B cell (primary cell): ENCODE data around the gene CDK5RAP1. TPM values are rescaled to one million over a fixed set of nuclear protein-coding genes. Genes with fewer than 3 reads are reported as not detected.

Experiments
- ATAC-seq: fragments of 200-7000 bp; cut with Tn5 transposase; one replicate; pipeline ENCODE4 v1.10.0; 2021; ENCODE audit warnings: low read depth, mild to moderate bottlenecking, moderate number of reproducible peaks, moderate library complexity
- CTCF ChIA-PET: fragments of 350-600 bp; sonication (Branson Sonifier 250); formaldehyde crosslinking; loops from one replicate; lab custom pipeline; 2021; ENCODE audit warnings: antibody characterized with exemption, inconsistent platforms; lab: Charles Lee
- POLR2A ChIA-PET: fragments of 350-600 bp; sonication (Branson Sonifier 250); formaldehyde crosslinking; loops from one replicate; lab custom pipeline; 2021; ENCODE audit warnings: antibody characterized with exemption; lab: Charles Lee
- DNase-seq: peaks from one replicate; pipeline ENCODE4 v3.0.0; 2013
- H2AFZ ChIP-seq: 2 replicates; pipeline ENCODE4 v1.6.1; 2012; ENCODE audit warnings: mild to moderate bottlenecking, low read depth, low read length; ENCODE audit not compliant: insufficient read depth, poor library complexity, severe bottlenecking
- H3K27ac ChIP-seq, 2 donors: 1 replicate in 1 of 2; 2 replicates in 1 of 2; pipeline ENCODE4 v1.5.1; 2012 to 2013; ENCODE audit warnings: low read length in 2 of 2, mild to moderate bottlenecking in 2 of 2, moderate library complexity in 1 of 2
- H3K27me3 ChIP-seq, 4 experiments: fragments of 200-600 bp in 1 of 4; sonication (generic) in 1 of 4; replicated peaks in 1 of 4; 1 replicate in 2 of 4; 2 replicates in 2 of 4; pipeline versions ENCODE4 v1.6.1 to v1.7.0; 2013 to 2016; ENCODE audit warnings: low read length in 3 of 4, mild to moderate bottlenecking in 2 of 4, mixed read lengths in 1 of 4, moderate library complexity in 1 of 4; ENCODE audit not compliant: insufficient read depth in 4 of 4, control insufficient read depth in 3 of 4; ENCODE audit errors: control extremely low read depth in 1 of 4
- H3K36me3 ChIP-seq, 2 experiments: replicated peaks in 1 of 2; 1 replicate in 1 of 2; 2 replicates in 1 of 2; pipeline versions ENCODE4 v1.6.1 to v1.7.1; 2013; ENCODE audit warnings: low read length in 1 of 2; ENCODE audit not compliant: insufficient read depth in 2 of 2, control insufficient read depth in 1 of 2; ENCODE audit errors: control extremely low read depth in 1 of 2, extremely low read depth in 1 of 2
- H3K4me1 ChIP-seq, 2 donors: fragments of 200-600 bp in 1 of 2; sonication (generic) in 1 of 2; 1 replicate in 1 of 2; 2 replicates in 1 of 2; pipeline versions ENCODE4 v1.5.1 to v1.6.1; 2013 to 2017; ENCODE audit warnings: low read length in 2 of 2; ENCODE audit not compliant: control insufficient read depth in 2 of 2, insufficient read depth in 2 of 2
- H3K4me2 ChIP-seq: replicated peaks from 2 replicates; pipeline ENCODE3; 2012; ENCODE audit warnings: mild to moderate bottlenecking, low read depth, low read length; ENCODE audit not compliant: poor library complexity, severe bottlenecking
- H3K4me3 ChIP-seq, 5 experiments: fragments of 200-600 bp in 1 of 5; sonication (generic) in 1 of 5; 1 replicate in 3 of 5; 2 replicates in 2 of 5; pipeline versions ENCODE4 v1.5.1 to v1.7.0; 2011 to 2016; ENCODE audit warnings: low read length in 4 of 5, mild to moderate bottlenecking in 4 of 5, low read depth in 2 of 5, control low read depth in 1 of 5, moderate library complexity in 1 of 5; ENCODE audit not compliant: insufficient read depth in 1 of 5; ENCODE audit errors: control extremely low read depth in 1 of 5, extremely low read depth in 1 of 5
- H3K79me2 ChIP-seq: fragments of 200-600 bp; sonication (generic); one replicate; pipeline ENCODE4 v1.6.0; 2016; ENCODE audit warnings: low read length; ENCODE audit not compliant: control insufficient read depth, insufficient read depth
- H3K9ac ChIP-seq: fragments of 200-600 bp; sonication (generic); 2 replicates; pipeline ENCODE4 v1.6.1; 2017; ENCODE audit warnings: mild to moderate bottlenecking, low read length, moderate library complexity
- H3K9me3 ChIP-seq, 3 donors: one replicate each; pipeline versions ENCODE4 v1.6.1 to v1.7.1; 2013; ENCODE audit warnings: low read length in 2 of 3; ENCODE audit not compliant: control insufficient read depth in 2 of 3, insufficient read depth in 1 of 3; ENCODE audit errors: control extremely low read depth in 1 of 3
- H4K20me1 ChIP-seq: 2 replicates; pipeline ENCODE4 v1.6.0; 2012; ENCODE audit warnings: mild to moderate bottlenecking, low read length; ENCODE audit not compliant: insufficient read depth, control insufficient read depth, poor library complexity, severe bottlenecking
- H3K27ac Mint-ChIP-seq: one replicate; pipeline ENCODE4 v1.8.0; 2021; ENCODE audit warnings: mixed read lengths
- H3K27me3 Mint-ChIP-seq: one replicate; pipeline ENCODE4 v1.8.0; 2021; ENCODE audit warnings: mixed read lengths
- H3K4me1 Mint-ChIP-seq: one replicate; pipeline ENCODE4 v1.8.0; 2021; ENCODE audit warnings: mixed read lengths
- H3K4me3 Mint-ChIP-seq: one replicate; pipeline ENCODE4 v1.8.0; 2021; ENCODE audit warnings: mixed read lengths
- H3K9me3 Mint-ChIP-seq: one replicate; pipeline ENCODE4 v1.8.0; 2022; ENCODE audit warnings: mixed read lengths; ENCODE audit not compliant: insufficient read depth
- CTCF ChIP-seq: fragments of 200-600 bp; IDR thresholded peaks from one replicate; pipeline ENCODE4 v1.8.0; 2022; ENCODE audit warnings: antibody characterized with exemption, mild to moderate bottlenecking
- EZH2 ChIP-seq: IDR thresholded peaks from 2 replicates; pipeline ENCODE4 v1.6.1; 2012; ENCODE audit warnings: borderline replicate concordance, low read depth, mild to moderate bottlenecking, moderate library complexity, low read length; ENCODE audit not compliant: insufficient read depth, poor library complexity, severe bottlenecking
- WGBS: methylation state at CpG from one replicate; pipeline ENCODE4 v1.1.5; 2013; ENCODE audit warnings: missing lambda C conversion rate; ENCODE audit not compliant: insufficient coverage; 5-methylcytosine and 5-hydroxymethylcytosine counted together
- intact Hi-C: fragments of 100-400 bp; cut with micrococcal nuclease; formaldehyde crosslinking; loops from one replicate; pipeline ENCODE4 v1.10.0; 2022
- polyA plus RNA-seq: library from polyadenylated mRNA; depleted of rRNA; stranded (reverse); fragments of >200 nt; gene quantifications from 2 replicates; pipeline ENCODE4 v1.2.3, GENCODE V29; 2012
- total RNA-seq, 2 donors: library from RNA; stranded (reverse); fragments of 120-200 nt in 1 of 2; gene quantifications; 1 replicate in 1 of 2; 2 replicates in 1 of 2; pipeline versions ENCODE4 v1.2.3 to v1.2.4, GENCODE V29; 2013 to 2022

CDK5RAP1 gene
- total and polyA plus RNA-seq, 2 donors (not counting 1 experiment from before 2014, with no cell fraction given) = 50.4 to 60.5 TPM

GRCh38 chr20:33412484-33412838, 11.1 kb upstream of the CDK5RAP1 start:
- Histone ChIP-seq H2AFZ (no peak overlapping the region), H3K36me3 (no peaks in the 10 kb centered on the region), H3K9me3 (no peaks in the 10 kb centered on the region), H3K4me1 (peaks cover 20 to 28% of the 10 kb centered on the region in 2 donors), H3K79me2 (no peaks in the 10 kb centered on the region), H3K4me2 (no peak overlapping the region), H3K27ac (no peak overlapping the region), H3K27me3 (no peaks in the 10 kb centered on the region), H4K20me1 (no peaks in the 10 kb centered on the region), H3K4me3 (no peak overlapping the region), H3K9ac (no peak overlapping the region)
- no peak for ATAC-seq
- Mint-ChIP-seq H3K4me3 (no peak overlapping the region), H3K9me3 (no peaks in the 10 kb centered on the region), H3K4me1 (peaks cover 34% of the 10 kb centered on the region), H3K27ac (peak overlapping the region; percentile 20), H3K27me3 (no peaks in the 10 kb centered on the region)
- 93% methylated on average over 8 of the region's 8 CpGs for WGBS
- TF ChIP-seq CTCF (no peak), EZH2 (no peak)
- no peak for DNase-seq
- ChIA-PET CTCF (interaction anchor here (0.7 to 3.2 kb wide), 4 partner anchors 12 to 255 kb away, joined by 3 to 9 read pairs (median 4); partner anchors contain the start of genes ACTL10 and CDK5RAP1), POLR2A (interaction anchor here (0.6 kb wide), 1 partner anchor 139 kb away, joined by 4 read pairs; no protein-coding TSS in a partner anchor)
- intact Hi-C loops = no loop called here

- Mint-ChIP-seq H3K27ac (peak overlapping the region; percentile 82), H3K9me3 (no peaks in the 10 kb centered on the region), H3K4me1 (peaks cover 40% of the 10 kb centered on the region), H3K4me3 (no peak overlapping the region), H3K27me3 (no peaks in the 10 kb centered on the region)
- Histone ChIP-seq H3K79me2 (no peaks in the 10 kb centered on the region), H3K27me3 (no peaks in the 10 kb centered on the region), H3K36me3 (no peaks in the 10 kb centered on the region), H2AFZ (no peak overlapping the region), H4K20me1 (no peaks in the 10 kb centered on the region), H3K4me3 (no peak overlapping the region), H3K9ac (no peak overlapping the region), H3K4me1 (peaks cover 26 to 33% of the 10 kb centered on the region in 2 donors), H3K4me2 (no peak overlapping the region), H3K27ac (peak overlapping the region in 1 of 2 donors; percentile 9), H3K9me3 (no peaks in the 10 kb centered on the region)
- intact Hi-C loops = no loop called here
- POLR2A ChIA-PET = interaction anchor here (0.5 kb wide), 1 partner anchor 448 kb away, joined by 4 read pairs; no protein-coding TSS in a partner anchor
- no peak for DNase-seq
- 95% methylated on average over 7 of the region's 7 CpGs for WGBS
- no peak for ATAC-seq
- TF ChIP-seq EZH2 = no peak
- no peak for TF ChIP-seq CTCF
- CTCF ChIA-PET = interaction anchor here (0.5 to 3.2 kb wide), 5 partner anchors 11 to 256 kb away, joined by 3 to 9 read pairs (median 6); partner anchors contain the start of genes ACTL10 and CDK5RAP1
Observed at GRCh38 chr20:33411711-33412483, 10.6 kb upstream of the CDK5RAP1 start.
